Thymus (tissue), 11 donors: ENCODE data around the gene CSRNP3. TPM values are rescaled to one million over a fixed set of nuclear protein-coding genes. Genes with fewer than 3 reads are reported as not detected.

ENCODE experiments used
- DNase-seq, 9 donors: peaks; one replicate each; pipeline ENCODE4 v3.0.0-alpha.2; 2013; ENCODE audit warnings: low spot score in 9 of 9, low read depth in 6 of 9, missing footprints in 1 of 9
- H3K27ac ChIP-seq, 2 donors: one replicate each; pipeline ENCODE4 v1.5.1; 2013; ENCODE audit warnings: control low read depth in 1 of 2, low read depth in 1 of 2, low read length in 1 of 2, mild to moderate bottlenecking in 1 of 2, moderate library complexity in 1 of 2
- H3K27me3 ChIP-seq, 2 donors: one replicate each; pipeline ENCODE4 v1.5.1; 2013; ENCODE audit warnings: low read length in 1 of 2; ENCODE audit not compliant: control insufficient read depth in 2 of 2, insufficient read depth in 1 of 2
- H3K36me3 ChIP-seq, 2 donors: one replicate each; pipeline ENCODE4 v1.5.1; 2013; ENCODE audit warnings: low read length in 1 of 2, mild to moderate bottlenecking in 1 of 2, moderate library complexity in 1 of 2; ENCODE audit not compliant: control insufficient read depth in 2 of 2, insufficient read depth in 2 of 2
- H3K4me1 ChIP-seq, 2 donors: one replicate each; pipeline ENCODE4 v1.5.1; 2013; ENCODE audit warnings: low read length in 2 of 2; ENCODE audit not compliant: control insufficient read depth in 2 of 2, insufficient read depth in 2 of 2
- H3K4me3 ChIP-seq, 2 donors: one replicate each; pipeline ENCODE4 v1.5.1; 2013; ENCODE audit warnings: low read length in 2 of 2, control low read depth in 1 of 2, mild to moderate bottlenecking in 1 of 2
- H3K9me3 ChIP-seq, 2 donors: one replicate each; pipeline ENCODE4 v1.5.1; 2013; ENCODE audit warnings: low read length in 1 of 2, mild to moderate bottlenecking in 1 of 2; ENCODE audit not compliant: control insufficient read depth in 2 of 2, insufficient read depth in 1 of 2
- WGBS: extraction: QIAGEN DNeasy Blood & Tissue Kit; methylation state at CpG from one replicate; pipeline ENCODE4 v1.1.7; 2013; 5-methylcytosine and 5-hydroxymethylcytosine counted together
- polyA plus RNA-seq: library from polyadenylated mRNA; stranded (reverse); fragments of 200-250 nt; gene quantifications from one replicate; pipeline ENCODE4 v1.2.3, GENCODE V29; 2013
- total RNA-seq: library from RNA; stranded (reverse); fragments of 120-200 nt; gene quantifications from one replicate; pipeline ENCODE4 v1.2.4, GENCODE V29; 2013
- donor health status: healthy.

The CSRNP3 gene
- total and polyA plus RNA-seq, 2 donors, result 0.68 to 1.7 TPM

DNA sequence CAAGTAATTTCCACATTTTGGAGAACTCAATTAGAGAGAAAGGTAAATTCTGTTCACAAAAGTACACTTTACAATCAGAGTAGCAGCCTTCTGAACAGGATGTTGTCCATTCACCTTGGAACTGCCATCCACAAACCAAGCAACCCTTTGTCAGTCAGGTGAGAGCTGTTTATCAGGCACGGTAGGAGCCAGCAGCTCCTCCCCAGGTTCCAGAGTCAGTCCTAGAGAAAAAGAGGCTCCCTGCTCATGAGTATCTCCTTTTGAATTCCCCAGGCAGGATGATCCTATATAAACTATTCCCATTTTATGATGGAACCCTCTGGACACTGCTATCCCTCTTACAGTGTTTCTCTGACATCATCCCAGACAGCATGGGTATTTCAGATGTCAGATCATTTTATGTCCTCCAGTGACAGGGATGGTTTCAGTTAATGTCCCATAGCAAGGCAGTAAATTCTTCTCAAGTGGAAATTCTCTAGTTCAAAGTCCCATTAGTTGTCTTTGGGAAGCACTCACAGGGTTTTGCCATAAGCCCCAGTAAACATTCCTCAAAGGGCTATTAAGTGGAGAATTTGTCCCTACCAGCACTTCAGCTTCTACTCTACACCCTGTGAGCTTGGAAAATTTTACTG is 34.5 kb upstream of the CSRNP3 start:
- DNase-seq, result no peak
- Histone ChIP-seq H3K9me3 (no peaks in the 10 kb centered on the region), H3K4me1 (peaks cover 0 to 4% of the 10 kb centered on the region in 2 donors), H3K4me3 (no peak overlapping the region), H3K27me3 (no peaks in the 10 kb centered on the region), H3K36me3 (no peaks in the 10 kb centered on the region), H3K27ac (no peak overlapping the region)
- WGBS, result 98% methylated on average over 1 of the region's 1 CpG

- 90% methylated on average over 1 of the region's 1 CpG for WGBS
- no peaks in the 10 kb centered on the region for H3K36me3 ChIP-seq
- peaks cover 0 to 4% of the 10 kb centered on the region in 2 donors for H3K4me1 ChIP-seq
- no peaks in the 10 kb centered on the region for H3K9me3 ChIP-seq
- H3K27ac ChIP-seq, result no peak overlapping the region
- DNase-seq, result no peak
- no peaks in the 10 kb centered on the region for H3K27me3 ChIP-seq
- H3K4me3 ChIP-seq, result no peak overlapping the region
These were observed 33.9 kb upstream of the CSRNP3 start for GRCh38 chr2:165435611-165436010.

GRCh38 chr2:165436559-165436958 is 32.9 kb upstream of the CSRNP3 start:
- H3K9me3 ChIP-seq, result no peaks in the 10 kb centered on the region
- peaks cover 0 to 4% of the 10 kb centered on the region in 2 donors for H3K4me1 ChIP-seq
- no peak for DNase-seq
- no peaks in the 10 kb centered on the region for H3K27me3 ChIP-seq
- H3K27ac ChIP-seq, result no peak overlapping the region
- H3K36me3 ChIP-seq, result no peaks in the 10 kb centered on the region
- no peak overlapping the region for H3K4me3 ChIP-seq
- 87% methylated on average over 3 of the region's 3 CpGs for WGBS

GRCh38 chr2:165440367-165440766 is 29.1 kb upstream of the CSRNP3 start:
- H3K4me3 ChIP-seq, result no peak overlapping the region
- H3K9me3 ChIP-seq, result no peaks in the 10 kb centered on the region
- no peaks in the 10 kb centered on the region for H3K27me3 ChIP-seq
- WGBS, result 35% methylated on average over 1 of the region's 1 CpG
- H3K36me3 ChIP-seq, result no peaks in the 10 kb centered on the region
- DNase-seq, result peak in 6 of 9 donors; percentile 14 to 56 (median 23)
- peaks cover 0 to 7% of the 10 kb centered on the region in 2 donors for H3K4me1 ChIP-seq
- no peak overlapping the region for H3K27ac ChIP-seq

DNA sequence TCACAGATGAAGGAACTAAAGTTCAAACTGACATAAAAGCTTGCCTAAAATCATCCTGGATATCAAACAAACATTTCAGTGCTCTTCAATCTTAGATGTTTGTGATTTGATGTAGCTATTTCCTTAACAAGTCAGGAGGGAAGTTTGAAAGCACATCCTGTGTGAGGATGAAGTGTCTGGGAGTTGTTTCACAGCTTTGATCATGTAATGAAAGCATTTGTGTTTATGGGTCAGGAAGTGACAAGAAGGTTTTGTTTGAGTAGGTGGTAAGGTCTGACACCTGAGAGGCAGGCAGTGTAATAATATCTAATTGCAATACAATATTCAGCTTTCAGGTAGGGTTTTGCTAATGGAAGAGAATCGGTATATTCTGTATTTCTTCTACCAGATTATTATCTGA is 26.0 kb upstream of the CSRNP3 start:
- Histone ChIP-seq H3K4me3 (no peak overlapping the region), H3K9me3 (no peaks in the 10 kb centered on the region), H3K27me3 (no peaks in the 10 kb centered on the region), H3K4me1 (peaks cover 0 to 7% of the 10 kb centered on the region in 2 donors), H3K36me3 (no peaks in the 10 kb centered on the region), H3K27ac (no peak overlapping the region)
- DNase-seq, result peak in 7 of 9 donors; percentile 13 to 70 (median 38)
- WGBS, result 94% methylated on average over 1 of the region's 1 CpG

DNA sequence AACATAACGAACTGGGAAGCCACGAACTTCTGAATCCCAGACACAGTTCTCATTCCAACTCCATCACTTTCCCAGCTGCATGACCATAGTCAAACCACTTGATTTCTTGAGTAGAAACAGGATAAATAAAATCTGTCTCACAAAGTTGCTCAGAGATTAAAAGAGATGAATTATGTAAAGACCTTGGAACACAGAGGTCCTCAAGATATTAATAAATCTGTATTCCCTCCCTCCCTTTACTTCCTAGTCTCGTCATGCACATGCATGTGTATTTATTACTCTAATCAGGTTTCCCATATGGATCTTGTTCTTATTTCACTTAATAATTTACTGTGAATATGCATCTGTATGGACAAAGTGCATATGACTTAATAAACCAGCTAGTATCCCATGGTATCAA is 21.1 kb upstream of the CSRNP3 start:
- Histone ChIP-seq H3K4me1 (no peaks in the 10 kb centered on the region), H3K27ac (no peak overlapping the region), H3K9me3 (no peaks in the 10 kb centered on the region), H3K27me3 (no peaks in the 10 kb centered on the region), H3K4me3 (no peak overlapping the region), H3K36me3 (no peaks in the 10 kb centered on the region)
- no peak for DNase-seq
- 94% methylated on average over 3 of the region's 3 CpGs for WGBS

DNA sequence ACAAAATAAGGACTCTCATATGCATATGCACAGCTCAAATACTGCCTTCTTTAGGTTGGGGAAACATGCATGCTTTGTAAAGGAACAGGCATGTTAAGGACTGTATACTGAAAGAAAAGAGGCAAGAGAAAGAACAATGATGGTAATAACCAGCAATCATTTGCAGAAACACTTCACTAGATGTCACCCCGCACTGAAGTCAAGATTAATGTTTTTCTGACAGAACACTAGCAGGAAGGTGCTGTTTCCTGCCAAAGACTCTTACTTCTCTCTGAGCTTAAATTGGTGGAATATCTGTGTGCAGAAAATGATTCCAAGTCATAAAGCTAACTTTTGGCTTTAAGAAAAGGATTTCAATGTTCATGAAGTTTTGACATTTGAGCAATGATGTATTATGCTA is 19.3 kb upstream of the CSRNP3 start:
- Histone ChIP-seq H3K9me3 (no peaks in the 10 kb centered on the region), H3K4me3 (no peak overlapping the region), H3K27ac (no peak overlapping the region), H3K27me3 (no peaks in the 10 kb centered on the region), H3K4me1 (no peaks in the 10 kb centered on the region), H3K36me3 (no peaks in the 10 kb centered on the region)
- DNase-seq, result peak in 2 of 9 donors; percentile 18 to 35
- 32% methylated on average over 1 of the region's 1 CpG for WGBS

- Histone ChIP-seq H3K27ac (no peak overlapping the region), H3K27me3 (no peaks in the 10 kb centered on the region), H3K36me3 (no peaks in the 10 kb centered on the region), H3K9me3 (no peaks in the 10 kb centered on the region), H3K4me3 (no peak overlapping the region), H3K4me1 (no peaks in the 10 kb centered on the region)
- 90% methylated on average over 2 of the region's 2 CpGs for WGBS
- no peak for DNase-seq
These were observed 17.2 kb upstream of the CSRNP3 start for GRCh38 chr2:165452327-165452726.

GRCh38 chr2:165453561-165454094 is 15.9 kb upstream of the CSRNP3 start:
- 96% methylated on average over 5 of the region's 5 CpGs for WGBS
- H3K36me3 ChIP-seq, result no peaks in the 10 kb centered on the region
- no peak for DNase-seq
- H3K4me1 ChIP-seq, result no peaks in the 10 kb centered on the region
- H3K9me3 ChIP-seq, result no peaks in the 10 kb centered on the region
- no peak overlapping the region for H3K27ac ChIP-seq
- no peak overlapping the region for H3K4me3 ChIP-seq
- no peaks in the 10 kb centered on the region for H3K27me3 ChIP-seq
